ENCODE data around the gene DENND4C.

Gene DENND4C

DNA sequence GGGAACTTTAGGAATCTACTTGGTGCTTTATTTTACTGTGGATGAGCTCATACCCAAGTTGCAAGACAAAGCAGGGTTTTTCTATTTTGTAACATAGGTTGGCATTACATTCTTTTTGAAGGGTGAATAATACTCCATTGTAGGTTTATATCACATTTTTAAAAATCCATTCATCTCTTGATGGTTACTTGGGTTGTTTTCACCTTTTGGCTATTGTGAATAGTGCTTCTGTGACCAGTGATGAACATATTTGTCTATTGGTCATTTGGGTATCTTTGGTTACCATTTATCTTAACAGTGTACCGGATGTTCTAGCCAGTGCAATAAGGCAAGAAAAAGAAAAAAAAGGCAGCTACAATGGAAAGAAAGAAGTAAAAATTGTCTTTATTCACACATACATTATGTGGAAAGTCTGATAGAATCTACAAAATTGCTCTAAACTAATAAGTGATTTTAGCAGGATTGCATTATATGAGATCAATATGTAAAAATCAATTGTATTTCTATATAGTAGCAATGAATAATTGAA lies 40.0 kb downstream of the DENND4C start:
- DNase-seq: no peak

GRCh38 chr9:19271081-19271480 lies 40.6 kb downstream of the DENND4C start:
- DNase-seq: no peak

DNA sequence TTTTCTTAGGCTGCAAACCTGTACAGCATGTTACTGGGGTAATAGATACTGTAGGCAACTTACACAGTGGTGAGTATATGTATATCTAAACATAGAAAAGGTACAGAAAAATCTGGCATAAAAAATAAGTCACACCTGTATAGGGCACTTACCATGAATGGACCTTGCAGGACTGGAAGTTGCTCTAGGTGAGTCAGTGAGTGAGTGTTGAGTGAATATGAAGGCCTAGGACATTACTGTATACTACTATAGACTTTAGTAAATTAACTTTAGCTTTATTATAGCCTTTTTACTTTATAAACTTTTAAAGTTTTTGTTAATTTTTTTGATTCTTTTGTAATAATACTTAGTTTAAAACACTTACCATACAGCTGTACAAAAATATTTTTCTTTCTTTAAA lies 51.3 kb downstream of the DENND4C start:
- no peak for DNase-seq

GRCh38 chr9:19283072-19283710 lies 52.7 kb downstream of the DENND4C start:
- DNase-seq: no peak

DNA sequence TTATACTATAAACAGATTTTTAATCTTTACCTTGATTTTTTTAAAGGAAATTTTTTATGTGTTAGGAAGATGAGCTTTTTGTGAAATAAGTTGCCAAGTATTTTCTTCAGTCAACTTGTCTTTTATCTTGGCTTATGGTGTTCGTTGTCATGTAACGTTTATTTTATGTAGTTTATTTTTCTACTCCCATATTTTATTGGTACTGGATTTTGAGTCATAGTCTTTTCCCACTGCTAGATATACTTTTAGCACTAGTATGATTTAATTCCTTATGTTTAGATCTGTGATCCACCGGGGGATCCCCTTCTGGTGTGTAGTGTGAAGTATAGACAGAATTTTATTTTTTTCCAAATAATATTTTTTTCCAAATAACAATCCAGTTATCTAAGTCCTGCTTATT lies 54.2 kb downstream of the DENND4C start:
- no peak for DNase-seq

DNA sequence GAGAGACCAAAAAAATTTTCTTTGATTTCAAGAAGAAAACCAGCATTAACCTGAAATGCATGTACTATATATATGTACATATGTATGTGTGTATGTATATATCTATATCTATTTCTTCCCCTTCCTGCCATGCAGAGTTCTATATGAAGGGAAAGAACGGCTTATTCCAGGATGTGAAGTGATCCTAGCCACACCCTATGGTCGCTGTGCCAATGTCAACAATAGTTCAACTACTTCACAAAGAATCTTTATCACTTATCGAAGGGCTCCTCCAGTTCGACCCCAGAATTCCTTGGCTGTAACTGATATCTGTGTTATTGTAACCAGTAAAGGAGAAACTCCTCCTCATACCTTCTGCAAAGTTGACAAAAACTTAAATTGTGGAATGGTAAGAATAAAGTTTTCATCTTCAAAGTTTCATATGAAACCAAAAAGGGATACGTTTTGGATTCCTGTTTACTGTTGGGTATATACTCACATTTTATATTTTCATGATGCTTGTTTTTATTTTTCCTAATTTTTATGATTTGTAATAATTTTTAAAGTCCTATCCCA lies 56.2 kb downstream of the DENND4C start:
- DNase-seq: no peak

- DNase-seq: no peak
Observed at GRCh38 chr9:19288081-19288480, 57.6 kb downstream of the DENND4C start.

- no peak for DNase-seq
Observed at GRCh38 chr9:19290103-19290502, 59.6 kb downstream of the DENND4C start.

GRCh38 chr9:19294219-19294618 lies 63.7 kb downstream of the DENND4C start:
- no peak for DNase-seq

GRCh38 chr9:19298436-19299000 lies 68.0 kb downstream of the DENND4C start:
- DNase-seq: no peak

GRCh38 chr9:19303216-19303615 lies 72.7 kb downstream of the DENND4C start:
- DNase-seq: no peak

- DNase-seq: no peak
Observed at GRCh38 chr9:19306568-19306967, 76.1 kb downstream of the DENND4C start.

DNA sequence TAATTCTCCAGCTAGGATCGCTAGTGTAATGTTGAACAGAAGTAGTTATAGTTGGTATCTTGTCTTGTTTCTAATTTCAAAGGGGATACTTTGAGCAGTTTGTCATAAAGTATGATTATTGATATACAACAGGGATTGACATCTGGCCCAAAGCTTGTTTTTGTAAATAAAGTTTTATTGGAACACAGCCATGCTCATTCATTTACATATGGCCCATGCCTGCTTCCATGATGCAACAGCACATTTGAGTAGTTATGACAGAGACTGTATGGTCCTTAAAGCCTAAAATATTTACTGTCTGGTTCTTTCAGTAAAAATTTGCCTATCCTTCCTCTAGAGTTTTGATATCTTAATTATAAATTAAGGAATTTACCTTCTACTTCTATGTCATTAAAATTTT lies 79.8 kb downstream of the DENND4C start:
- DNase-seq: no peak

GRCh38 chr9:19313573-19313972 lies 83.1 kb downstream of the DENND4C start:
- no peak for DNase-seq

DNA sequence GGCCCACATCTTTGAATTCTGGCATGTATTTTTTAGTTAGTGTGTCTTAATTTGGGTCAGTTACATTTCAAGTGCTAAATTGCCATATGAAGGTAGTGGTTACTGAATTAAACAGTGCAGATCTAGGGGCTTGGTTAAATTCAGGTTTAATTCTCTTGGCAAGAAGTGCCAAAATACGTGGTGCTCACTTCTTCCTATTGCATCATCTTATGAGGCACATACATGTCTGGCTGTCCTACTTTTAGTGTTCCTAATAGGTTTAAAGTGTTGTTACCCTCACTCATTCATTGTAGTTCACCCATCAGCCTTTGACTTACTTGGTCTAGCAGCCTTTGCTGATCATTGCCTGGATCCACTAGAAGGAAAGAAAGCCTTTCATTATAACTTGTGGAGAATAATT lies 90.0 kb downstream of the DENND4C start:
- DNase-seq: no peak

DNA sequence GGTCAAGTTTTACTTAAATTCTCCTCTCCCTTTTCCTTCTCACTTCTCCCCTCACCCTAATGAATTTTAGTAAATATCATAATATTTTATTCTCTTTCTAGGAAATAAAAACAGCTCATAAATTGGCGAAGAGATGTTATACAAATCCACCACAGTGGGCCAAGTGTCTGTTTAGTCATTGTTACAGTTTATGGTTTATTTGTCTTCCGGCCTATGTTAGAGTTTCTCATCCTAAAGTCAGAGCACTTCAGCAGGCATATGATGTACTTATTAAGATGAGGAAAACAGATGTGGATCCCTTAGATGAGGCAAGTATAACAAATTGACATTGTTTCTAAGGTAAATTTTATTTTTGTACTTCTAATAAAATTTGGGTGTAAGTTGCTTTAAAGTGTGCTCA lies 101.4 kb downstream of the DENND4C start:
- DNase-seq: no peak

DNA sequence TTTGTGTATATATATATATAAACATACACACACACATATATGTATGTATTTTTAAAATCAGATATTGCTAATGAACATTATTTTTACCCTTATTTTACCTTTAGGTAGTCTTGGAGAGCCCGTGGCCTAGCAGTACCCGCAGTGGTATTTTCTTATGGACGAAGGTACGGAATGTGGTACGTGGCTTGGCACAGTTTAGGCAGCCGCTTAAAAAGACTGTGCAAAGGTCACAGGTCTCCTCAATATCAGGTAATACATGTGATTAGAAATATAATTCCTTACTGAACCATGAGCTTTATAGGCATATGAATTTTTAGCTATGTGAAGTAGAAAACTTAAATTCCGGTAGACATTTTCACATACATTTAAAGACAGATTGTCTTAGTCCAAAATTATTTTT lies 105.7 kb downstream of the DENND4C start:
- no peak for DNase-seq

DNA sequence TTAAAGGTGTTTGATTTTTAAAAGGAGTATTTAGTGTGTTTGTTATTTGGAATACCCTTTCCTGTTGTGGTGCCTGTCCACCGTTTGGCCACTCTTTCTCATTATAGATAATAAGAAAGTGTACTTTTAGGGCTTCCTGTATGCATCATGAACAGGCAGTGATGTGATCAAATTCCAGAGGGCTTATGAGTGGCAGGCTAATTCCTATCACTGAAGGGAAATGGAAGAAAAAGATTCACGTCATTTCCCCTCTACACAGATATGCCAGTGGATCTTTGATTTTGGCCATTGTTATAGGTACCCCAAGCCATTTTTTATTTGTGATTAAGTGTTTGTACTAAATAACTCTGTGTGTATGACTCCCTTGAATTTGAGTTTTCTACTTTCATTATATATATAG lies 112.5 kb downstream of the DENND4C start:
- DNase-seq: no peak

GRCh38 chr9:19358701-19359100 lies 128.2 kb downstream of the DENND4C start:
- DNase-seq: no peak

- no peak for DNase-seq
Observed at GRCh38 chr9:19369107-19369506, 138.6 kb downstream of the DENND4C start.

DNA sequence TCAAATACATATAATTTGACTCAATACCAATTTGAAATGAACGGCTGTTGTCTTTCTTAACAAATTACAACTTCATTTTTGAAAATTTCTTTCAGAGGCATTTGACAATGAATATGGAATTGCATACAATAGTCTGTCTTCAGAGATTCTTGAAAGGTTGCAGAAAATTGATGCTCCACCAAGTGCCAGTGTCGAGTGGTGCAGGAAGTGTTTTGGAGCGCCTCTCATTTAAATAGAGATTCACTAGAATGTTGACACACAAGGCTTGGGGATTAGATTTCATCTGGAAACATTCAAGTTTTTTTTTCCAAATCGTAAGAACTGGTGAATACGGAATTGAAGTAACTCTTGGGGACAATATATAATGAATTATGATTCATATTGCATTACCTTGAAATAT lies 141.4 kb downstream of the DENND4C start:
- no peak for DNase-seq

- DNase-seq: no peak
Observed at GRCh38 chr9:19372567-19372966, 142.1 kb downstream of the DENND4C start.

DNA sequence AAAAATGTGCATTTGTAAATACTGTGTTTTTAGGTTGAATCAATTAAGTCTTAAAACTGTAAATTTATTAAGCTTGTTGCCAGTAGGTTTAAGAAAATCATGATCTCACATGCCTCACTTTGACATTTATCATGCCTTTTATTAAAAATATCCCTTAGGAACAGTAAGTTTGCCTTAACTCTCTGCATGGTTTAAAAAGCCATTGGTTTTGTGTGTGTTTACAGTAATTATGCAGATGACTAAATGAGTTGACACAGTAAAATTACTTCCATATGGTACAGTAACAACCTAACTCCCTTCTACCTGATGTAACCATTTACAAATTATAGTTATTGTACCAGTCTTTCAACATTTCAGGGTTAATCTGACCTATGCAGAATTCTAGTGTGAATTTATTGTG lies 143.0 kb downstream of the DENND4C start:
- DNase-seq: no peak

DNA sequence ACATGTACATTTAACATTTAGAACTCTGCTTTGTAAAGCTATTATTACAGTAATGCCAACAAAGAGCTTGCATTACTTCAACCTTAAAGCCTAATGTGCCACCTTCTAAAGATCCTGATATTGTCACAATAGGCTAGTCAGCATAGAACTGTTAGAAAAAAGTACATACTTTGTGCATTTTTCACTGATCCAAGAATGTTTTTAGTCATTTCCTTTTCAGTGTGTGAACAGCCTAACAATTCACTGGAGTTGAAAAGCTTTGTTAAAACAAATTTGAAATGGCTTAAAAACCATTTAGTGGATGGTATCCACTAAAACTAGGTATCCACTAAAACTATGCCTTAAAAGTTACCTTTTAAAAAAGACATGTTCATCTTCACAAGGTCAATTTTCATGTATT lies 145.0 kb downstream of the DENND4C start:
- DNase-seq: no peak

GRCh38 chr9:19376931-19377330 lies 146.4 kb downstream of the DENND4C start:
- no peak for DNase-seq
